ENCODE data around the gene FCGR1A. TPM values are rescaled to one million over a fixed set of nuclear protein-coding genes. Genes with fewer than 3 reads are reported as not detected.
"Not testable (repeated sequence)": the region's sequence is repeated elsewhere in the genome, so short reads cannot be mapped to it uniquely, and the experiment has no call there.

Gene FCGR1A
- total and polyA plus RNA-seq, 2 donors, result 2.7 to 27.7 TPM

GRCh38 chr1:149748144-149748500, 34.4 kb upstream of the FCGR1A start:
- not testable (repeated sequence) for H3K27ac ChIP-seq (ENCODE audit: low read depth in 1 of 2, low read length in 1 of 2); H3K36me3 ChIP-seq (ENCODE audit: control insufficient read depth in 2 of 2, insufficient read depth in 2 of 2, low read length in 1 of 2); DNase-seq (ENCODE audit: low read depth in 6 of 9, low spot score in 9 of 9); H3K4me3 ChIP-seq (ENCODE audit: low read length in 2 of 2); H3K9me3 ChIP-seq (ENCODE audit: control insufficient read depth in 2 of 2, insufficient read depth in 1 of 2, low read length in 1 of 2); H3K4me1 ChIP-seq (ENCODE audit: control insufficient read depth in 2 of 2, insufficient read depth in 2 of 2, low read length in 2 of 2); H3K27me3 ChIP-seq (ENCODE audit: control insufficient read depth in 2 of 2, insufficient read depth in 1 of 2, low read length in 1 of 2)
- WGBS, result 41% methylated on average over 8 of the region's 8 CpGs

GRCh38 chr1:149750562-149750961, 31.9 kb upstream of the FCGR1A start:
- not testable (repeated sequence) for H3K36me3 ChIP-seq (ENCODE audit: control insufficient read depth in 2 of 2, insufficient read depth in 2 of 2, low read length in 1 of 2); DNase-seq (ENCODE audit: low read depth in 6 of 9, low spot score in 9 of 9); H3K4me1 ChIP-seq (ENCODE audit: control insufficient read depth in 2 of 2, insufficient read depth in 2 of 2, low read length in 2 of 2); H3K4me3 ChIP-seq (ENCODE audit: low read length in 2 of 2); H3K27me3 ChIP-seq (ENCODE audit: control insufficient read depth in 2 of 2, insufficient read depth in 1 of 2, low read length in 1 of 2); H3K9me3 ChIP-seq (ENCODE audit: control insufficient read depth in 2 of 2, insufficient read depth in 1 of 2, low read length in 1 of 2); H3K27ac ChIP-seq (ENCODE audit: low read depth in 1 of 2, low read length in 1 of 2)
- WGBS, result 89% methylated on average over 1 of the region's 2 CpGs

- H3K4me3 ChIP-seq (ENCODE audit: low read length in 2 of 2); H3K27me3 ChIP-seq (ENCODE audit: control insufficient read depth in 2 of 2, insufficient read depth in 1 of 2, low read length in 1 of 2); H3K4me1 ChIP-seq (ENCODE audit: control insufficient read depth in 2 of 2, insufficient read depth in 2 of 2, low read length in 2 of 2); H3K27ac ChIP-seq (ENCODE audit: low read depth in 1 of 2, low read length in 1 of 2); H3K36me3 ChIP-seq (ENCODE audit: control insufficient read depth in 2 of 2, insufficient read depth in 2 of 2, low read length in 1 of 2); DNase-seq (ENCODE audit: low read depth in 6 of 9, low spot score in 9 of 9); H3K9me3 ChIP-seq (ENCODE audit: control insufficient read depth in 2 of 2, insufficient read depth in 1 of 2, low read length in 1 of 2): not testable (repeated sequence)
- 98% methylated on average over 1 of the region's 1 CpG for WGBS
Measured at GRCh38 chr1:149752186-149752585, 30.3 kb upstream of the FCGR1A start.

- not testable (repeated sequence) for H3K27me3 ChIP-seq (ENCODE audit: control insufficient read depth in 2 of 2, insufficient read depth in 1 of 2, low read length in 1 of 2)
Measured at GRCh38 chr1:149753466-149753865, 29.0 kb upstream of the FCGR1A start.

GRCh38 chr1:149755294-149755693, 27.2 kb upstream of the FCGR1A start:
- H3K36me3 ChIP-seq (ENCODE audit: control insufficient read depth in 2 of 2, insufficient read depth in 2 of 2, low read length in 1 of 2); H3K27me3 ChIP-seq (ENCODE audit: control insufficient read depth in 2 of 2, insufficient read depth in 1 of 2, low read length in 1 of 2); H3K27ac ChIP-seq (ENCODE audit: low read depth in 1 of 2, low read length in 1 of 2); H3K9me3 ChIP-seq (ENCODE audit: control insufficient read depth in 2 of 2, insufficient read depth in 1 of 2, low read length in 1 of 2); H3K4me1 ChIP-seq (ENCODE audit: control insufficient read depth in 2 of 2, insufficient read depth in 2 of 2, low read length in 2 of 2); DNase-seq (ENCODE audit: low read depth in 6 of 9, low spot score in 9 of 9); H3K4me3 ChIP-seq (ENCODE audit: low read length in 2 of 2): not testable (repeated sequence)
- WGBS, result 98% methylated on average over 2 of the region's 2 CpGs

More at GRCh38 chr1:149753466-149753865, 29.0 kb upstream of the FCGR1A start:
- not testable (repeated sequence) for H3K4me3 ChIP-seq (ENCODE audit: low read length in 2 of 2); H3K36me3 ChIP-seq (ENCODE audit: control insufficient read depth in 2 of 2, insufficient read depth in 2 of 2, low read length in 1 of 2); DNase-seq (ENCODE audit: low read depth in 6 of 9, low spot score in 9 of 9); H3K27ac ChIP-seq (ENCODE audit: low read depth in 1 of 2, low read length in 1 of 2); H3K4me1 ChIP-seq (ENCODE audit: control insufficient read depth in 2 of 2, insufficient read depth in 2 of 2, low read length in 2 of 2); H3K9me3 ChIP-seq (ENCODE audit: control insufficient read depth in 2 of 2, insufficient read depth in 1 of 2, low read length in 1 of 2)
- WGBS, result 44% methylated on average over 2 of the region's 2 CpGs

GRCh38 chr1:149762294-149762693, 20.2 kb upstream of the FCGR1A start:
- H3K27me3 ChIP-seq (ENCODE audit: control insufficient read depth in 2 of 2, insufficient read depth in 1 of 2, low read length in 1 of 2); DNase-seq (ENCODE audit: low read depth in 6 of 9, low spot score in 9 of 9); H3K9me3 ChIP-seq (ENCODE audit: control insufficient read depth in 2 of 2, insufficient read depth in 1 of 2, low read length in 1 of 2); H3K4me3 ChIP-seq (ENCODE audit: low read length in 2 of 2); H3K4me1 ChIP-seq (ENCODE audit: control insufficient read depth in 2 of 2, insufficient read depth in 2 of 2, low read length in 2 of 2); H3K27ac ChIP-seq (ENCODE audit: low read depth in 1 of 2, low read length in 1 of 2); H3K36me3 ChIP-seq (ENCODE audit: control insufficient read depth in 2 of 2, insufficient read depth in 2 of 2, low read length in 1 of 2): not testable (repeated sequence)
- WGBS, result 86% methylated on average over 2 of the region's 2 CpGs

GRCh38 chr1:149764087-149764800, 18.2 kb upstream of the FCGR1A start:
- H3K4me1 ChIP-seq (ENCODE audit: control insufficient read depth in 2 of 2, insufficient read depth in 2 of 2, low read length in 2 of 2); H3K9me3 ChIP-seq (ENCODE audit: control insufficient read depth in 2 of 2, insufficient read depth in 1 of 2, low read length in 1 of 2); H3K4me3 ChIP-seq (ENCODE audit: low read length in 2 of 2); H3K27me3 ChIP-seq (ENCODE audit: control insufficient read depth in 2 of 2, insufficient read depth in 1 of 2, low read length in 1 of 2); H3K27ac ChIP-seq (ENCODE audit: low read depth in 1 of 2, low read length in 1 of 2); H3K36me3 ChIP-seq (ENCODE audit: control insufficient read depth in 2 of 2, insufficient read depth in 2 of 2, low read length in 1 of 2); DNase-seq (ENCODE audit: low read depth in 6 of 9, low spot score in 9 of 9): not testable (repeated sequence)
- 91% methylated on average over 1 of the region's 1 CpG for WGBS

GRCh38 chr1:149766241-149766640, 16.3 kb upstream of the FCGR1A start:
- not testable (repeated sequence) for H3K4me3 ChIP-seq (ENCODE audit: low read length in 2 of 2); DNase-seq (ENCODE audit: low read depth in 6 of 9, low spot score in 9 of 9); H3K27ac ChIP-seq (ENCODE audit: low read depth in 1 of 2, low read length in 1 of 2); H3K4me1 ChIP-seq (ENCODE audit: control insufficient read depth in 2 of 2, insufficient read depth in 2 of 2, low read length in 2 of 2); H3K36me3 ChIP-seq (ENCODE audit: control insufficient read depth in 2 of 2, insufficient read depth in 2 of 2, low read length in 1 of 2); H3K27me3 ChIP-seq (ENCODE audit: control insufficient read depth in 2 of 2, insufficient read depth in 1 of 2, low read length in 1 of 2); H3K9me3 ChIP-seq (ENCODE audit: control insufficient read depth in 2 of 2, insufficient read depth in 1 of 2, low read length in 1 of 2)
- 25% methylated on average over 1 of the region's 1 CpG for WGBS

GRCh38 chr1:149769216-149769615, 13.3 kb upstream of the FCGR1A start:
- not testable (repeated sequence) for H3K27ac ChIP-seq (ENCODE audit: low read depth in 1 of 2, low read length in 1 of 2); H3K36me3 ChIP-seq (ENCODE audit: control insufficient read depth in 2 of 2, insufficient read depth in 2 of 2, low read length in 1 of 2); H3K4me1 ChIP-seq (ENCODE audit: control insufficient read depth in 2 of 2, insufficient read depth in 2 of 2, low read length in 2 of 2); H3K27me3 ChIP-seq (ENCODE audit: control insufficient read depth in 2 of 2, insufficient read depth in 1 of 2, low read length in 1 of 2); H3K9me3 ChIP-seq (ENCODE audit: control insufficient read depth in 2 of 2, insufficient read depth in 1 of 2, low read length in 1 of 2); DNase-seq (ENCODE audit: low read depth in 6 of 9, low spot score in 9 of 9); H3K4me3 ChIP-seq (ENCODE audit: low read length in 2 of 2)
- WGBS, result no CpG with 5 or more reads among the region's 1 CpG

GRCh38 chr1:149770661-149771060, 11.8 kb upstream of the FCGR1A start:
- H3K36me3 ChIP-seq (ENCODE audit: control insufficient read depth in 2 of 2, insufficient read depth in 2 of 2, low read length in 1 of 2); DNase-seq (ENCODE audit: low read depth in 6 of 9, low spot score in 9 of 9); H3K4me1 ChIP-seq (ENCODE audit: control insufficient read depth in 2 of 2, insufficient read depth in 2 of 2, low read length in 2 of 2); H3K27me3 ChIP-seq (ENCODE audit: control insufficient read depth in 2 of 2, insufficient read depth in 1 of 2, low read length in 1 of 2); H3K9me3 ChIP-seq (ENCODE audit: control insufficient read depth in 2 of 2, insufficient read depth in 1 of 2, low read length in 1 of 2); H3K27ac ChIP-seq (ENCODE audit: low read depth in 1 of 2, low read length in 1 of 2); H3K4me3 ChIP-seq (ENCODE audit: low read length in 2 of 2): not testable (repeated sequence)
- WGBS, result 83% methylated on average over 4 of the region's 4 CpGs

Data from thymus (tissue), 11 donors.